Sigmoid colon (tissue), 4 donors: ENCODE data around the gene POLR1C.

Experiments used
- CTCF ChIP-seq, 4 experiments: fragments of 450-650 bp in 3 of 4; fragments of 200-600 bp in 1 of 4; IDR thresholded peaks; one replicate each; pipeline ENCODE4 v1.5.1; 2016 to 2019; ENCODE audit warnings: antibody characterized with exemption in 4 of 4, mild to moderate bottlenecking in 3 of 4, moderate library complexity in 2 of 4
- POLR2A ChIP-seq, 2 donors: fragments of 450-650 bp; IDR thresholded peaks; one replicate each; pipeline ENCODE4 v1.6.1; 2016; ENCODE audit warnings: antibody characterized with exemption in 2 of 2, mild to moderate bottlenecking in 2 of 2, moderate library complexity in 2 of 2
- POLR2AphosphoS5 ChIP-seq, 4 donors: sonication (generic); formaldehyde crosslinking; IDR thresholded peaks; one replicate each; pipeline ENCODE4 v1.6.1; 2017; ENCODE audit warnings: antibody characterized with exemption in 4 of 4

- TF ChIP-seq CTCF (IDR thresholded peaks at IDR 0.05), result no peak
- TF ChIP-seq POLR2A (IDR thresholded peaks at IDR 0.05), result no peak
- no peak for TF ChIP-seq POLR2AphosphoS5 (IDR thresholded peaks at IDR 0.05)
These were observed 3.2 kb downstream of the POLR1C start for GRCh38 chr6:43520097-43520496.
